ENCODE results near the gene FARP1. TPM values are rescaled to one million over a fixed set of nuclear protein-coding genes. Genes with fewer than 3 reads are reported as not detected.

FARP1 gene
- total RNA-seq, 1 donor from 2014 or later = 289 TPM

- peaks cover 66% of the 10 kb centered on the region for H3K4me1 Mint-ChIP-seq
- DNase-seq (ENCODE audit: low spot score in 2 of 2, unreplicated experiment in 2 of 2) = no peak
- peaks cover 12% of the 10 kb centered on the region for H3K36me3 Mint-ChIP-seq
- no peaks in the 10 kb centered on the region for H3K27me3 Mint-ChIP-seq (ENCODE audit: low read depth)
- peaks cover 5% of the 10 kb centered on the region for H3K9me3 Mint-ChIP-seq
- no peak for TF ChIP-seq CTCF (IDR thresholded peaks at IDR 0.05; ENCODE audit: unreplicated experiment)
- no peak overlapping the region for H3K27ac Mint-ChIP-seq
- no peak overlapping the region for H3K4me3 Mint-ChIP-seq
Measured at GRCh38 chr13:98305670-98306069, 162.8 kb downstream of the FARP1 start.

GRCh38 chr13:98307463-98308085 is 164.7 kb downstream of the FARP1 start:
- H3K27me3 Mint-ChIP-seq (ENCODE audit: low read depth) = no peaks in the 10 kb centered on the region
- DNase-seq (ENCODE audit: low spot score in 2 of 2, unreplicated experiment in 2 of 2) = no peak
- peaks cover 12% of the 10 kb centered on the region for H3K36me3 Mint-ChIP-seq
- H3K9me3 Mint-ChIP-seq = peaks cover 5% of the 10 kb centered on the region
- peak overlapping the region; percentile 2 for H3K4me3 Mint-ChIP-seq
- no peak for TF ChIP-seq CTCF (IDR thresholded peaks at IDR 0.05; ENCODE audit: unreplicated experiment)
- peak overlapping the region; percentile 88 for H3K27ac Mint-ChIP-seq
- peaks cover 48% of the 10 kb centered on the region for H3K4me1 Mint-ChIP-seq

- Mint-ChIP-seq H3K9me3 (peaks cover 5% of the 10 kb centered on the region), H3K4me1 (peaks cover 41% of the 10 kb centered on the region), H3K4me3 (no peak overlapping the region), H3K27ac (peak overlapping the region; percentile 88), H3K36me3 (peaks cover 12% of the 10 kb centered on the region), H3K27me3 (ENCODE audit: low read depth) (no peaks in the 10 kb centered on the region)
- no peak for DNase-seq (ENCODE audit: low spot score in 2 of 2, unreplicated experiment in 2 of 2)
- TF ChIP-seq CTCF (IDR thresholded peaks at IDR 0.05; ENCODE audit: unreplicated experiment) = no peak
Measured at GRCh38 chr13:98308086-98308911, 165.4 kb downstream of the FARP1 start.

GRCh38 chr13:98309569-98310335 is 166.9 kb downstream of the FARP1 start:
- H3K4me1 Mint-ChIP-seq = peaks cover 28% of the 10 kb centered on the region
- peak overlapping the region; percentile 50 for H3K27ac Mint-ChIP-seq
- H3K27me3 Mint-ChIP-seq (ENCODE audit: low read depth) = no peaks in the 10 kb centered on the region

More at GRCh38 chr13:98309569-98310335, 166.9 kb downstream of the FARP1 start:
- TF ChIP-seq CTCF (IDR thresholded peaks at IDR 0.05; ENCODE audit: unreplicated experiment) = no peak
- H3K36me3 Mint-ChIP-seq = peaks cover 13% of the 10 kb centered on the region
- no peak overlapping the region for H3K4me3 Mint-ChIP-seq
- peaks cover 5% of the 10 kb centered on the region for H3K9me3 Mint-ChIP-seq
- no peak for DNase-seq (ENCODE audit: low spot score in 2 of 2, unreplicated experiment in 2 of 2)

Measured in mesothelial cell of epicardium (in vitro differentiated cells).